Measurements from ENCODE around the gene MYO1D.

DNA sequence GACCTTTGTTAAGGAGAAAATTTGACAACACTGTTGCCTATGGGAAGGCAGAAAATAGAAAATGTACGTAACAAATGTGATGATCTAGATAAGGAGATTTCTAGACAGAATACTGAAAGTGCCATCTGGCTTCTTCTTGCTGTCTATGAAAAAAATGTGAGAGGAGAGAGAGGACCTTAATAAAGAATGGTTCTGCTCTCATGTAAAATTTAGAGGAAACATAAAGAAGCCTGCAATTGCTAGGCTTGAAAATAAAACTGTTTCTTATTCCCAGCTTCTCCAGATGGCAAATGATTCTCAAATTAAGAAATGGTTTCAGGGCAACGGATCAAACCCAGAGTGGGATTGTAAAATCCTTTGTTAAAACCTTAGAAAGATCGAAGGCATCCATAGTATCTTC, 261.6 kb downstream of the MYO1D start:
- TF ChIP-seq, protein P1, sequence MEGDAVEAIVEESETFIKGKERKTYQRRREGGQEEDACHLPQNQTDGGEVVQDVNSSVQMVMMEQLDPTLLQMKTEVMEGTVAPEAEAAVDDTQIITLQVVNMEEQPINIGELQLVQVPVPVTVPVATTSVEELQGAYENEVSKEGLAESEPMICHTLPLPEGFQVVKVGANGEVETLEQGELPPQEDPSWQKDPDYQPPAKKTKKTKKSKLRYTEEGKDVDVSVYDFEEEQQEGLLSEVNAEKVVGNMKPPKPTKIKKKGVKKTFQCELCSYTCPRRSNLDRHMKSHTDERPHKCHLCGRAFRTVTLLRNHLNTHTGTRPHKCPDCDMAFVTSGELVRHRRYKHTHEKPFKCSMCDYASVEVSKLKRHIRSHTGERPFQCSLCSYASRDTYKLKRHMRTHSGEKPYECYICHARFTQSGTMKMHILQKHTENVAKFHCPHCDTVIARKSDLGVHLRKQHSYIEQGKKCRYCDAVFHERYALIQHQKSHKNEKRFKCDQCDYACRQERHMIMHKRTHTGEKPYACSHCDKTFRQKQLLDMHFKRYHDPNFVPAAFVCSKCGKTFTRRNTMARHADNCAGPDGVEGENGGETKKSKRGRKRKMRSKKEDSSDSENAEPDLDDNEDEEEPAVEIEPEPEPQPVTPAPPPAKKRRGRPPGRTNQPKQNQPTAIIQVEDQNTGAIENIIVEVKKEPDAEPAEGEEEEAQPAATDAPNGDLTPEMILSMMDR (IDR thresholded peaks at IDR 0.05), result no peak
- TF ChIP-seq POLR2A (IDR thresholded peaks at IDR 0.05) (no peak), POLR2AphosphoS5 (IDR thresholded peaks at IDR 0.05) (no peak), EP300 (IDR thresholded peaks at IDR 0.05) (no peak)
